NCI-H345 (cell line): Measurements from ENCODE around the gene SIGLEC5.
"Not testable (repeated sequence)": the region's sequence is repeated elsewhere in the genome, so short reads cannot be mapped to it uniquely, and the experiment has no call there.

Source experiments
- DNase-seq: peaks from one replicate; lab custom pipeline; 2025; lab: John Stamatoyannopoulos, UW

SIGLEC5 gene

GRCh38 chr19:51630315-51630714 is at the start of gene SIGLEC5:
Gene SIGLEC5, minus strand, starts transcription at chr19:51630401. Its CDS starts 66 bp downstream, at chr19:51630335.
- not testable (repeated sequence) for DNase-seq

- no peak for DNase-seq
These were observed 46.4 kb upstream of the SIGLEC5 start for GRCh38 chr19:51676566-51677083.

- not testable (repeated sequence) for DNase-seq
These were observed 45.8 kb upstream of the SIGLEC5 start for GRCh38 chr19:51675911-51676565.

GRCh38 chr19:51668216-51668615 is 38.0 kb upstream of the SIGLEC5 start:
- no peak for DNase-seq

GRCh38 chr19:51664997-51665396 is 34.8 kb upstream of the SIGLEC5 start:
- DNase-seq = no peak

- DNase-seq = no peak
These were observed 33.9 kb upstream of the SIGLEC5 start for GRCh38 chr19:51664131-51664530.

GRCh38 chr19:51663650-51664049 is 33.4 kb upstream of the SIGLEC5 start:
- DNase-seq = no peak

- no peak for DNase-seq
These were observed 30.9 kb upstream of the SIGLEC5 start for GRCh38 chr19:51660975-51661600.

- no peak for DNase-seq
These were observed 24.6 kb upstream of the SIGLEC5 start for GRCh38 chr19:51654783-51655182.

GRCh38 chr19:51653162-51653561 is 23.0 kb upstream of the SIGLEC5 start:
- no peak for DNase-seq

GRCh38 chr19:51652266-51652665 is 22.1 kb upstream of the SIGLEC5 start:
- DNase-seq = no peak

- no peak for DNase-seq
These were observed 21.1 kb upstream of the SIGLEC5 start for GRCh38 chr19:51651216-51651846.

- no peak for DNase-seq
These were observed 17.1 kb upstream of the SIGLEC5 start for GRCh38 chr19:51647318-51647717.

- not testable (repeated sequence) for DNase-seq
These were observed 16.5 kb upstream of the SIGLEC5 start, which contains the start of gene SIGLEC14 for GRCh38 chr19:51646730-51647129. Gene SIGLEC14, minus strand, starts transcription at chr19:51646825. Its CDS starts 66 bp downstream, at chr19:51646759.

- no peak for DNase-seq
These were observed 14.6 kb upstream of the SIGLEC5 start for GRCh38 chr19:51644636-51645271.

GRCh38 chr19:51641648-51642047 is 11.4 kb upstream of the SIGLEC5 start:
- no peak for DNase-seq

- DNase-seq = no peak
These were observed 10.2 kb upstream of the SIGLEC5 start for GRCh38 chr19:51640386-51640785.

- no peak for DNase-seq
These were observed 9.7 kb upstream of the SIGLEC5 start for GRCh38 chr19:51639916-51640315.

GRCh38 chr19:51637362-51637978 is 7.3 kb upstream of the SIGLEC5 start:
- DNase-seq = no peak

GRCh38 chr19:51632126-51632525 is 1.9 kb upstream of the SIGLEC5 start:
- DNase-seq = no peak

GRCh38 chr19:51628153-51628939 is 1.9 kb downstream of the SIGLEC5 start:
- no peak for DNase-seq
